GM19025 (cell line): ENCODE measurements around the gene AMBP.

ENCODE experiments used
- ATAC-seq: cut with Tn5 transposase; IDR thresholded peaks from one replicate; pipeline ENCODE4 v1.9.1; 2021; ENCODE audit warnings: mild to moderate bottlenecking, low read depth, moderate library complexity; ENCODE audit not compliant: unreplicated experiment

Gene AMBP

GRCh38 chr9:114077162-114077837, 800 bp downstream of the AMBP start:
- no peak for ATAC-seq

DNA sequence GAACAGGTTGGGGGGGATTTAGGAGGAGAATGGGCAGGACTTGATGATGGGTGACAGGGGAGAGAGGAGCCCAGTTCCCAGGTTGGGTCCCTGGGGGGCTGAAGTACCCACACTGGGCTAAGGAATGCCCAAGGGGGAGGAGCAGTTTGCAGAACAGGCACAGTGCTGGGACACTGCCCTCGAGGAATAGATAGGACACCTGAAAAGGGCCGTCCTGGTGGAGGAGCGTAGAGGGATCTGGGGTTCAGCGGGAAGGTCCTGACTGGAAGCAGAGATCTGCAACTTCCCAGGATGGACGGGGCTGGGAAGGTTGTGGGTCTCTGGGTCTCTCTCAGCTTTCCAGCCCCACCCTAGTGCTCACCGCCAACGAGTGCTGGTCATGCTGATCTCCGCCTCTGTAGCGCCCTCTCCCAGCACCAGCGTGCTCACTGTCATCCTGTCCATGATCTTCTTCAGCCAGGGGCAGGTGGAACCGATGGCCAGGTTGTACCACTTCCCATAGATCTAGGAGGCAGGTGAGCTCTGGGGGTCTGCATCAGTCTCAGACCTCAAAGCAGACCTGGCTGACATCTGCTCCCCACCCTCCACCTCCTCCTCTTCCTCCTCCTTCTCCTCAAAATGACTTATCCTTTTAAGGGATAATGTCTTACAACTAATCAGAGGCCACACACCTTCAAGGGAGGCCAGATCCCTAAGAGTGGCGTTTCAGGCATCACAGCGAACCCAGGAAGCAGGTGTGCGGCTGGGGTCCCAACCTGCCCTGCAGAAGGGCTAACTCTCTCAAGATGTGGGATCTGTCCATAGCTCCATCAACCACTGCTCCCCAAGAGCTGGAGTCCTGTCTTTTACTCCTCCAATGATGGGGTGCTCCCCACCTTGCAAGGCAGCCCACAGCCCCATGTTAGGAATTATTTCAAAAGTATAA, 1.6 kb downstream of the AMBP start:
- no peak for ATAC-seq

DNA sequence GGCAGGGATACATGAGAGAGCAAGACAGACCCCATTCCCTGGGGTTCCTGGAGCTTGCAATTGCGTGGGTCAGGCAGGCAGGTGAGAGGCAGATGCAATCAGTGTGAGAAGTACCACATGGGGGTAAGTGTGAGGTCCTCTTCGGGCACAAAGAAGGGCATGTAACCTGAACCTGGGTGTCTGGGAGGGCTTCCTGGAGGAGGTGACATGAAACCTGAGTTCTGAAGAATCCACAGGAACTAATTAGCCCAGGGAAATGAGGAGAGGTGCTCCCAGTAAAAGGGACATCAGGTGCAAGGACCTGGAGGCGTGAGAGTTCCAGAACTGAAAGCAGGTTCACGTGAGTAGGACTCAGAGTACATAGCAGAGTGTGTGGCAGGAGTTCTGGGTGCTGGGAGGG, 2.5 kb downstream of the AMBP start:
- no peak for ATAC-seq

GRCh38 chr9:114072184-114073140, 5.6 kb downstream of the AMBP start:
- ATAC-seq = no peak

GRCh38 chr9:114071197-114071795, 6.8 kb downstream of the AMBP start:
- no peak for ATAC-seq

DNA sequence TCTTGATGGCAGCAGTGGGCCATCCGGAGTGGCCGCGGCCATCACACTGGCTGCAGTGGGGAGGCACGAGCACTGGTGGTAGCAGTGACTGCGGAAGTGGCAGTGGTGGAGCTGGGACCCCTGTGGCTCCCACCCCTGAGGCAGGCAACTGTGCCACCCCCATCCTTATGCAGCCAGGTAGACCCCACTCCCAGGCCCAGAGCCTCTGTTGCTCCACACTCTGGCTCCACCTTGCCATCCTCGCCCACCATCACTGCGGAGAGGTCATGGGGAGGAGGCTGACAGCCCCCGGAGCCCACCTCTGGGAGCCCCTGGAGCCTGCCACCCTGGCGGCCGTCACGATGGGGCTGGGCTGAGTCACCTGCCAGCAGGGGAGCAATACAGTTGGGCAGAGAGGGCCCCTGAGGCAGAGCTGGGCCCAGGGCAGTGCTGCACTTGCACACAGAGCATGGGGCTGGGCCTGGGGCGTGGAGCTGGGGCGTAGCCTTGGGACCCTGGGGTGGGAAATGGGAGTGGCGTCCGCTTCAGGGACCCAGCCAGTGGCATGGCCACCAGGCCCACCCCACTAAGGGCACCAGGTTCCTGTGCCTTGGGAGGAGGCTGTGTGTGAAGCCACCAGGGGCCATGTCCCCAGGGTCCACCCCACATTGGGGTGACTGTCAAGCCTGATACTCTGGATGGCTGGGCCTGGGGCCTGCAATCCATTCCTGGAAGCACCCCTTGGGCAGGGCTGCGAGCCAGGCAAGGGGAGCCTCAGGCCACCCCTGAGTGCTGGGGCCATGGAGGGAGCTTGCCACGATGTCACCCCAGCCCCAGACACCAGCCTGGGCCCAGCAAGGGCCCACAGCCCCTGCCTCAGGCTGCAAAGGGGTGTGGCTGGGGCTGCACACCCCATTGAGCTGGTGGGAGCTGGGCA, 7.7 kb downstream of the AMBP start:
- ATAC-seq = no peak

DNA sequence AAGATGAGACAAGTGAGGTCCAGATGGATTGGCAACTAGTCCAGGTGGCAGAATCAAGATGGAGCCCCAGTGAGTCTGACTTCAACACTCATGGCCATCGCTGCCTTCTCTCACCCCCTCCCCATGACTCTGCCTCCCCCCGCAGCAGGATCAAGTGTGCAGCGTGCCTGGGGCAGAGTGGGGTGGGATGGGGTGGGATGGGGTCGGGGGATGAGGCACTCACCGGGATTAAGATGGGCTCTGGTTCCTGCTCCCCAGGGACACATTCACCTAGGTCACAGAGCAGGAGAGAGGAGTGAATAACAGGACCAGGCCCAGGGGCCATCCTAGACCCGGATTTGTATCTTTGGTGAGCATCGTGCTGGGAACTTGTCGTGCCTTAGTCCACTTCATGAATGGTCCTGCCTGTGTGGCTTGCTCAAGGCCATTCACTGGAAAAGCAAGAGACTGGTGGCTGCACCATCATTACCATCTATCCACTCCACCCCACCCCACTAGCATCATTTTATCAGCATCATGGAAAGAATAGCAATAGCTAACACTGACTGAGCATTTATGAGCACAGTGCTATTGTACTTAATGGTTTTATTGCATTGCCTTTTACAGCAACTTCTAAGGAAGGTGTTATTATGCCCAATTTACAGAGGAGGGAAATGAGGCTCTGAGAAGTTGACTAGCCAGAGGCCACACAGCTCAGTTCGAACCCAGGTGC, 8.5 kb downstream of the AMBP start:
- no peak for ATAC-seq

DNA sequence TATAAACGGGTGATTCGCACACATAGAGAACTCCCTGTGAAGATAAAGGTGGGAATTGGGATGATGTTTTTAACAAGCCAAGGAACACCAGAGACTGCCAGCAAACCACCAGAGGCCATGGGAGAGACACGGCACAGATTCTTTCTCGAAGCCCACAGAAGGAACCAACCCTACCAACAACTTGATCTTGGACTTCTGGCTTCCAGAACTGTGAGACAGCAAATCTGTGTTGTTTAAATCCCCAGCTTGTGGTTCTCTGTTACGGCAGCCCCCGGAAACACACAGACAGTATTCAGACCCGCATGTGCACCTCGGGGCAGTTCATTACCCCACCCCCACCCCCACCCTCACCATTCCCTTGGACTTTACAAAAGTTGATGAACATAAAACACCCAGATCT, 12.8 kb downstream of the AMBP start:
- no peak for ATAC-seq

DNA sequence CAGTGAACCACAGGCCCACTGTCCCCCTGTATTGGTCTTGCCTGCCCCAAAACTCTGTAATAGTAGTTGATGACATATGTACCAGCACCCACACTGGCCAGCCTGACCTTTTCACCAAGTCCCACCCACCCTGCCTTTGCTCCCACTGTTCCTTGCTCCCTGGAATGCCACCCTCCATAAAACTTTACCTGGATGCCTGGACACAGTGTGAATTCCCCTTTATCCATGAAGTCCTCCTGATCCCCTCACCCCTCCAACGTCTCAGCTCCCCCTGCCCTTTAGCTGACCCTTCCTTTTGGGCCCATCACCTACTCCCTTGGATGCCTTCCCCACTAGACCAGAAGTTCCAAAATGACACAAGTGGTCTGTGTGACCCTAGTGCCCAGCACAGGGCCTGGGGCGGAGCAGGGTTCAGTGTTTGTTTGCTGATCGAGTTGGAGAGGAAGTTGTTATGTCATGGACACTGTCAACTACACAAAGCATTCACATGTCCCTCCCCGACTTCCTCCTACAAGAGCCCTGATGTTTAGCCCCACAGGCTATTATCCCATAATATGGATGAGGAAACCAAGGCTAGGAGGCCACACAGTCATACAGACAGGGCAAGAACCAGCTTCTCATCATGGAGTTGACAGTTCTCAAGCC, 16.1 kb downstream of the AMBP start:
- ATAC-seq = no peak

- ATAC-seq = no peak
Observed at GRCh38 chr9:114061292-114061691, 16.8 kb downstream of the AMBP start.

GRCh38 chr9:114060711-114061110, 17.4 kb downstream of the AMBP start:
- ATAC-seq = no peak

GRCh38 chr9:114060070-114060469, 18.0 kb downstream of the AMBP start:
- ATAC-seq = no peak

- ATAC-seq = no peak
Observed at GRCh38 chr9:114059047-114059803, 18.9 kb downstream of the AMBP start.

DNA sequence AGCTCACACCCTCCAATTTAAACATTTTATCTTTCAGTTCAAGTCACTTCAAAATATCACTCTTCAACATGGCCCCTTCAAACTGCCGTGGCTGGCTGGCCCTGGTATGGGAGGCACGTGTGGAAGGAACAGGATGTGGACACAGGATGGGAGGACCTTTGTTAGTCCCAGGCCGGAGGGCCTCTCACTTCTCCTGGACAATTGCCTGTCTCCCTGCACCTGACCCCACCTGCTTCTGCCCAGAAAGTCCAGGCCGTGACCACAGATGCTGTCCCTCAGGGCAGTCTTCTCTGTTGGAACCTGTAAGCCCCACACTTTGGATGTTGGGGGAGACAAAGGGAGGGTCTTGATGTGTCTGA, 19.4 kb downstream of the AMBP start:
- ATAC-seq = no peak

DNA sequence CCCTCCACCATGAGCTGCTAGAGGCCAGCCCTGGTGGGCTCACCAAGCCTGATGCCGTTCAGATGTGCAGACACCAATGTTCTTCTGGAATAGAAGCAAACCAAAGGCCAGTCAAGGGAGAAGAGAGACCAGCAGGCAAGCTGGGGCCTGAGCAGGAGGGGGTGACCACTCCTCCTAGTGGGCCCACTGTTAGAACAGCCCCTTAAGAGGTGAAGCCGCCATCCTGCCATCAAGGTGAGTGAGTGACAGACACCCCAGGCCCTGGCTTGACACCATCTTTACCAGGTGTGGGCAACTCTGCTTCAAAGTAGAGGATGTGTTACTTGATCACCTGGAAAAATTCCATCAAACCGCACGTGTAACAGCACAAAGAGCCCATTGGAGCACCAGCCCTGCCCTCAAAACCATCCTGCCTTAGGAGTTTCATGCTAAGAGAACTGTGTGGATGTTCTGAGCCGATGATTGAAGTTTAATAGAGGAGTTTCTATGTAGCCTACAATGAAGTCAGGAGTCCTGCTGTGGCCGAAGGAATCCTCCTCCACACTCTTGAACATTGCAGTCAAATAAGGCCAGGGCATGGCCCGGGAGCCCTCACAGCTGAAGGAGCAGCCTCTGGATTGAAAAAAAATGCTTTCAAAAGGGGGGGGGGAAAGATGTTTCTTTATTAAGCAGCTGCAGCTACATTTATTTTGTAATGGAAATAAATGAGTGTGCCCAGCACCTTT, 20.8 kb downstream of the AMBP start:
- ATAC-seq = no peak

DNA sequence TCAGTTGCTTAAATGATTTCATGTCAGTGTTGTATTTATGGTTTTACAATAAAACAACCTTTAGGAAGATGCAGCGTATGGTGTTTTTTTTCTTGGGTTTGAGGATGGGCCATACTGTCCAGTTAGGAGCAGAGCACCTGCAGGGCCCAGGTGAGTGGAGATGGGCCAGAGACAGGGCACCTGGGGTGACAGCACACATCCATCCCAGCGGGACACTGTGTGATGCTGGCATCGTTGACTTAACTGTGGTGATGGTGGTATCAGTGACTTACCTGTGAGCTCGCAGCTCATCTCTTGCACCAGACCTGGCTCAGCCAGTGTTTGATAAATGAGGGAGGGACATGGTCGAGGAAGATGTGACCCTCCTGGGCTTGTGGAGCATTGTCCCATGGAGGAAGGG, 21.6 kb downstream of the AMBP start:
- no peak for ATAC-seq

GRCh38 chr9:114055894-114056293, 22.2 kb downstream of the AMBP start:
- ATAC-seq = no peak
